ENCODE results near the gene MTCL1.
A peak's percentile ranks its signal among the peaks of the same experiment; 100 is the strongest.

The MTCL1 gene

GRCh38 chr18:8793445-8794155 is 88.2 kb downstream of the MTCL1 start:
- DNase-seq (ENCODE audit: low read depth), result no peak

GRCh38 chr18:8794156-8794933 is 89.0 kb downstream of the MTCL1 start:
- no peak for DNase-seq (ENCODE audit: low read depth)

- DNase-seq (ENCODE audit: low read depth), result no peak
Observed at GRCh38 chr18:8794934-8795280, 89.6 kb downstream of the MTCL1 start.

- no peak for DNase-seq (ENCODE audit: low read depth)
Observed at GRCh38 chr18:8795586-8796325, 90.4 kb downstream of the MTCL1 start.

- no peak for DNase-seq (ENCODE audit: low read depth)
Observed at GRCh38 chr18:8797206-8797605, 91.8 kb downstream of the MTCL1 start.

- no peak for DNase-seq (ENCODE audit: low read depth)
Observed at GRCh38 chr18:8799001-8799400, 93.6 kb downstream of the MTCL1 start.

- DNase-seq (ENCODE audit: low read depth), result no peak
Observed at GRCh38 chr18:8799596-8800441, 94.5 kb downstream of the MTCL1 start.

- DNase-seq (ENCODE audit: low read depth), result peak; percentile 98
Observed at GRCh38 chr18:8800445-8800844, 95.1 kb downstream of the MTCL1 start.

GRCh38 chr18:8800876-8801262 is 95.5 kb downstream of the MTCL1 start:
- DNase-seq (ENCODE audit: low read depth), result no peak

- peak; percentile 87 for DNase-seq (ENCODE audit: low read depth)
Observed at GRCh38 chr18:8801263-8801901, 96.0 kb downstream of the MTCL1 start.

GRCh38 chr18:8802017-8802672 is 96.8 kb downstream of the MTCL1 start:
- DNase-seq (ENCODE audit: low read depth), result no peak

- DNase-seq (ENCODE audit: low read depth), result no peak
Observed at GRCh38 chr18:8803063-8803795, 97.9 kb downstream of the MTCL1 start.

GRCh38 chr18:8803957-8804356 is 98.6 kb downstream of the MTCL1 start:
- no peak for DNase-seq (ENCODE audit: low read depth)

GRCh38 chr18:8805552-8805951 is 100.2 kb downstream of the MTCL1 start:
- no peak for DNase-seq (ENCODE audit: low read depth)

GRCh38 chr18:8806100-8806797 is 100.9 kb downstream of the MTCL1 start:
- no peak for DNase-seq (ENCODE audit: low read depth)

- DNase-seq (ENCODE audit: low read depth), result no peak
Observed at GRCh38 chr18:8806798-8807487, 101.6 kb downstream of the MTCL1 start.

- no peak for DNase-seq (ENCODE audit: low read depth)
Observed at GRCh38 chr18:8807488-8807805, 102.1 kb downstream of the MTCL1 start.

GRCh38 chr18:8808001-8808400 is 102.6 kb downstream of the MTCL1 start:
- no peak for DNase-seq (ENCODE audit: low read depth)

GRCh38 chr18:8809514-8809913 is 104.2 kb downstream of the MTCL1 start:
- DNase-seq (ENCODE audit: low read depth), result no peak

Data from HS-27A (cell line).